Mesodermal cell (in vitro differentiated cells): ENCODE measurements around the gene SNX20.

Experiments used
- H3K27ac ChIP-seq: 2 replicates; pipeline ENCODE4 v1.7.0; 2013; ENCODE audit warnings: mild to moderate bottlenecking, low read depth, low read length, moderate library complexity; ENCODE audit not compliant: severe bottlenecking
- H3K36me3 ChIP-seq: 2 replicates; pipeline ENCODE4 v1.7.1; 2013; ENCODE audit warnings: mild to moderate bottlenecking, low read length, moderate library complexity; ENCODE audit not compliant: control insufficient read depth, insufficient read depth
- H3K4me1 ChIP-seq: one replicate; pipeline ENCODE4 v1.7.1; 2013; ENCODE audit warnings: mild to moderate bottlenecking, low read length; ENCODE audit not compliant: insufficient read depth, control insufficient read depth, poor library complexity, severe bottlenecking
- H3K4me3 ChIP-seq: 2 replicates; pipeline ENCODE4 v1.7.0; 2013; ENCODE audit warnings: low read length, control low read depth, mild to moderate bottlenecking; ENCODE audit not compliant: insufficient read depth, poor library complexity, severe bottlenecking; ENCODE audit errors: extremely low read depth
- H3K9me3 ChIP-seq: 2 replicates; pipeline ENCODE4 v1.7.1; 2013; ENCODE audit warnings: mild to moderate bottlenecking, low read length, moderate library complexity; ENCODE audit not compliant: control insufficient read depth
- WGBS, 2 experiments: methylation state at CpG; one replicate each; pipeline ENCODE4 v1.1.5; 2013; ENCODE audit warnings: missing lambda C conversion rate in 2 of 2; ENCODE audit not compliant: insufficient coverage in 2 of 2; 5-methylcytosine and 5-hydroxymethylcytosine counted together

The SNX20 gene

DNA sequence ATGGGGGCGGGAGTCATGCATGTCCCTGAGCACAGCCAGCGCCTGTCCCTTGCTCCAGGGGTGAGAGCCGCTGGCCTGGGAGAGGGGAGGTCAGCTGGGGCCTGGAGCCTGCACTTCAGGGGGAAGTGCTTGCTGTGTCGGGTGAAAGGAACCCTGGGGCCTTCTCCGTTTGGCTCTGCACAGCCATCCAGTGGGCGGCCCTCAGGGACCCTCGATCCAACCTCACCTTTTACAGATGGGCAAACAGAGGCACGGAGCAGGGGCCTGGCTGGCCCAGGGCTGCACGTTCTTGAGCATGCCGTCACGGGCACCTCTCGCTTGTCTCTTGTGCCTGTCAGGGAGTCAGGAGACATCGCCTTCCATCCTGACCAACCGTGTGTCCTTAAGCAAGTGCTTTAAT, 1.8 kb downstream of the SNX20 start:
- Histone ChIP-seq H3K4me1 (peaks cover 6% of the 10 kb centered on the region), H3K27ac (no peak overlapping the region), H3K36me3 (no peaks in the 10 kb centered on the region), H3K4me3 (no peak overlapping the region), H3K9me3 (no peaks in the 10 kb centered on the region)
- WGBS, 2 experiments, result 85 to 95% methylated on average over 11 to 14 of the region's 14 CpGs

DNA sequence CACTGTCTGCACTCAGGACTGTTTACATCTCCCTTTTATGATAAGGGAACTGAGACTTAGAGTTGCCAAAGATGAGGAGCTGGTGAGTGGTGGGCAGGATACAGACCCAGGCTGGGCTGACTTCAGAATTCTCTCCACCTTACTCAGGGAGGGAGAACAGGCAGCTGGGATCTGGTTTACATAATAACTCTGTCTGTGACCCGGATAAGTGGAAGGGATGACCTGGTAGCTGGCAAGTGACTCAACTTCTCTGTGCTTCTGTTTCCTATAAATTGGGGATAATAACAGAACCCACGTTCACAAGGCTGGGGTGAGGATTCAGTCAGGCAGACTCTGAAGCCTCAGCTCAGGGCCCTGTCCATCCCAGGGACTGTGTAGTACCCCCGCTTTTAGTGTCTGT, 2.6 kb downstream of the SNX20 start:
- no peaks in the 10 kb centered on the region for H3K36me3 ChIP-seq
- WGBS, 2 experiments, result 88 to 93% methylated on average over 2 to 3 of the region's 3 CpGs
- H3K9me3 ChIP-seq, result no peaks in the 10 kb centered on the region
- no peak overlapping the region for H3K4me3 ChIP-seq
- H3K4me1 ChIP-seq, result peaks cover 6% of the 10 kb centered on the region
- no peak overlapping the region for H3K27ac ChIP-seq

DNA sequence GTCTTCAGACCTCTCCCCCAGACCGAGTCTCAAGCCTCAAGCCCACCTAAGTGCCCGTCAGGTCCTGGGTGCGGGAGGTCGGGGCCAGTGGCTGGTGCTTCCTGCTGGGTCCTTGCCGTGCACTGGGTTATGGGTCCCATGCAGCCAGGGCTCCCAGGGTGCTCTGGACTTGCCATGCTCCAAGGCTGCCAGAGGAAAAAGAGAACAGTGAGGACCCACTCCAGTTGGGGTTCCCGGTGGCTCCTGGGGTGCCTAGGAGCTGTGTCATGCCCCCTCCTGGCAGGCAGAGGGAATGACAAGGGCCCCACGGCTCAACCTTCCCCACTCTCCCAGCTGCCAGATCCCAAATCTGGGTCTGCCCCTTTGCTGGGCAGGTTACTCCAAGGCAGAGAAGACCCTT, 3.8 kb downstream of the SNX20 start:
- 76% methylated on average over 7 of the region's 7 CpGs for WGBS, 2 experiments
- peaks cover 6% of the 10 kb centered on the region for H3K4me1 ChIP-seq
- H3K9me3 ChIP-seq, result peaks cover 3% of the 10 kb centered on the region
- no peak overlapping the region for H3K27ac ChIP-seq
- no peaks in the 10 kb centered on the region for H3K36me3 ChIP-seq
- H3K4me3 ChIP-seq, result no peak overlapping the region

DNA sequence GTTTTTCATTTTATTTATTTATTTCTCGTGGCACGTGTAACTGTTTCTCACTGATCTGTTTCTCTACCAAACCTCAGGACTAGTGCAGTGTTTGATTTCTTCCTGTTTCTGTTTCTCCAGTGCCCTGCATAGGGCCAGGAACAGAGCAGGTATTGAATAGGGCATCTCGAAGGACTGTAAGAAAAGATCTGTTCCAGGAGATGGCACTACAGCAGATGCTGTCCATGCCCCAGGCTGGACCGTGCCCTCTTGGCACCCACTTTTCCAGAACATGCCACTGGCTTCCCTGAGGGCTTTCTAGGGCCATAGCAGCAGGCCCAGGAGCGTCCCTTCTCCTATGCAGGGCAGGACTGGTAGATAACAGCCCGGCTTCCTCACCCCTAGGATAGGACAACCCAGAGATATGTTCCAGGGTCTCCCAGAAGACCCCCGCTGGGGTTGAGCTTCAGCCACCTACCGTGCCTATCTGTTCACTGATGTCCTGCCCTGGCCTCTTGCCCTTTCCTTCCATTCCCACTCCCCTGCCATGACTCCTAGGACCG, 4.4 kb downstream of the SNX20 start:
- H3K4me3 ChIP-seq, result no peak overlapping the region
- WGBS, 2 experiments, result 94 to 95% methylated on average over 8 of the region's 9 CpGs
- H3K36me3 ChIP-seq, result no peaks in the 10 kb centered on the region
- peaks cover 6% of the 10 kb centered on the region for H3K4me1 ChIP-seq
- H3K27ac ChIP-seq, result no peak overlapping the region
- peaks cover 9% of the 10 kb centered on the region for H3K9me3 ChIP-seq

DNA sequence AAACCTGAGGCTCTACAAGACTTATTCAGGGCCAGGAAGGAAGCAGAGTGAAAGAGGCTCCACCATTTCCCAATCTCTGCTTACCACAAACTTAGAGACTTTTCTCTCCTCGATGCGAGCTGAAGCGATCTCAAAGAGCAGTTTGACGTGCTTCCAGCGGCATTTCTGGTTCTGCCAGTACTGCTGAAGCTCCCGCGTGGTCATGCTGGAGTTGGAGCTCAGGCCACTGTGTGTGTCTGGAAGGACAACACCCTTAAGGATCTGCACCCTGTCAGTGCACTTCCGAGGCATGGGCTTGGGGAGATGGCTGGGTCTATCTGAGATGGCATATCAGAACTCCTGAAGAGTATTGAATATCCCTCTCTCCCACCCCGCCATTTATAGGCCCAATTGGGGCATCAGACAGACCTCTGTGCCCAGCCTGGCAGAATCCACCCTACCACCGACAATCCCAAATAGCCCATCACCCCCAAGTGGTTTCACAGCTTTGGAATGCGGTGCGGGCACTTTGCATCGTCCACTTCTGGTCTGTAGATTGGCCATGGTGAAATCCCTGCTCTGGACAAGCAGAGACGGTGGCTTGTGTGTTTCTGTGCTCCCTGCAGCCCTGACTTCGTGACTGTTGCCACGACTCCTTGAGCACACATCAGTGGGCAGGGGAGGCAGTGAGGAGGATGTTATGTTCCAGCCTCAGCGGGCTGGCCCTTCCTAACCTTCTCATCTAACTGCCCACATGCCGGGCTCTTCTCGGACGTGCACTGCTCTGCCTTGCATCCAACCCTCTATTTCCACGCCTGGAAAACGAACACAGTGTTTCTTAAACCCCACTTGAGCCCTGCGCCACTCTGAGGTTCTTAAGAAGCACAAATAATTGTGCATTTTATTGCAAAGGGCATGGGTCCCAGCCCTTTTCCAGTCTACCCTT, 5.2 kb downstream of the SNX20 start:
- Histone ChIP-seq H3K9me3 (peaks cover 16% of the 10 kb centered on the region), H3K27ac (no peak overlapping the region), H3K4me1 (peaks cover 6% of the 10 kb centered on the region), H3K4me3 (no peak overlapping the region), H3K36me3 (no peaks in the 10 kb centered on the region)
- 91 to 93% methylated on average over 18 to 19 of the region's 23 CpGs for WGBS, 2 experiments

DNA sequence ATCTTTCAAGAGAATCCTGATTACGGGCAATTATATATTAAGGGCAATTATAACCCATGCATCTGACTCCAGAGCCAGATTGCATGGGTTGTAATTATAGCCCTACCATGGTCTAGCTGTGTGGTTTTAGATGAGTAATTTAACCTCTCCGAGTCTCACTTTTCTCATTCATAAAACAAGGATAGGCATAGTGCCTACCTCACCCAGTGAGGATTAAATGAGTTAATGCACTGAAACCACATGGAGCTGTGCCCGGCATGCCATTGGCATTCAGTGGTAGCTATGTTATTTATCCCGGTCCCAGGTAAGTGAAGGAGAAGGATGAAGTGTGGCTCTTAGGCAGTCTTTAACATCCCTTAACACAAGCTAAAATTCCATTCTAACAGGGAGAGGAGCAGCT, 6.3 kb downstream of the SNX20 start:
- Histone ChIP-seq H3K9me3 (peaks cover 16% of the 10 kb centered on the region), H3K27ac (no peak overlapping the region), H3K4me1 (peaks cover 6% of the 10 kb centered on the region), H3K4me3 (no peak overlapping the region), H3K36me3 (no peaks in the 10 kb centered on the region)
- WGBS, 2 experiments, result no CpG with 5 or more reads among the region's 4 CpGs

DNA sequence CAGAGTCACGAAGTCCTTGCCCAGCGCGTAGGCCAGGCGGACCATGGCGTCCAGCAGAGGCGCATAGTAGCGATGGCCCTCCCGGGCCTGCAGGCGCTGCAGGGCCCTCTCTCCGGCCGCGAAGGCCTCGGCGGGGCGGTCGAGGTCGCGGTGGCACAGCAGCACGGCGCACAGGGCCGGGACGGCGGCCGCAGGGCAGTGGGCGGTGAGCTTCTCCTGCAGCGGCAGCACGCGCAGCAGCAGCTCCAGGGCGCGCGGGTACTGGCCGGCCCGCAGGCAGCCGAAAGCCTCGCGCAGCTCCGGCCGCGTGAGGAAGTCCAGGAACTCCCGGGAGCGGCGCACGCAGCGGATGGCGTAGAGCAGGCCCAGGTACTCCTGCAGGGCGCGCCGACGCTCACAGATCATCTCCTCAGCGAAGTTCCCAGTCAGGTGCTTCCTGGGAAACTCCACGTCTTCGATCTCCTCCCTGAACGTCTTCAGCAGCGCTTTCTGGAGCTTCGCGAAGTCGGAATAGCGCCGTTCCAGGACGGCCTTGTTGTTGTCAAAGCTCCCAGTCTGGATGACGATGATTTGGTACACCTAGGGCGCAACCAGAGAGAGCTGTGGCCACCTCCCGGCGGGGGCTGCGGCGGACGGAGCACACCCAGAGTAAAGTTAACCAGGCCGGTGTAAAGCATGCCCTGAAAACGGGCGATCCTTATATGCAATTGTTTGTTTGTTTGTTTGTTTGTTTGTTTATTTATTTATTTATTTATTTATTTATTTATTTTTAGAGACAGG, 7.4 kb downstream of the SNX20 start:
- peaks cover 3% of the 10 kb centered on the region for H3K4me1 ChIP-seq
- H3K27ac ChIP-seq, result no peak overlapping the region
- H3K36me3 ChIP-seq, result no peaks in the 10 kb centered on the region
- WGBS, 2 experiments, result 95 to 96% methylated on average over 62 to 66 of the region's 70 CpGs
- no peak overlapping the region for H3K4me3 ChIP-seq
- peaks cover 16% of the 10 kb centered on the region for H3K9me3 ChIP-seq

DNA sequence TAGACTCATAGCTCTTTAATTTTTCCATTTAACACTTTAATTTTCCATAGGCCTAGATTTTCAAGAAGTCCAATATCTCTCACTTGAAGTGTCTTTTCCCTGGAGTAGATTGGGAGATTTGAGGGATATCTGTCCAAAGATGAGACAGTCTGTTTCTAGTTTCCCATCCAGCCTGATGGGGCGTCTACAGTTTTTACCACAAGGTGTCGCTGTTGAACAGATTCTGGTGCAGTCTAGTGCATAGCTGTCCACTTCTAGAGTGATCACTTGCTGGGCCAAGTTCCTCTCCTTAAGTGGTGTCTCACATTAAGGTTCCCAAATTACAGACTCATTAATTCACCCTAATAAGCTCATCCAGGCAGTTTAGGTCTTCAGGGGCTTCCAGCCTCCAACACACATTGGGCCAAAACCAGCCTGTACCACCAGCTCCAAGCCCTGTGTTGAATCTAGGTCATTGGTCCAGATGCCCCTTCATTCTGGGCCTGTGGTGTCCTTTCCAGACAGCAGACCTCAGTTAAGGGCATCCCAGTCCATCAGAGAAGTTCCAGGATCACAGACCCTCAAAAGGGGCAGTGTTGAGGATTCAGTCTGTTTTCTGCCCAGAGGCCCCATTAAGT, 9.4 kb downstream of the SNX20 start:
- Histone ChIP-seq H3K4me3 (no peak overlapping the region), H3K27ac (no peak overlapping the region), H3K9me3 (peaks cover 16% of the 10 kb centered on the region), H3K36me3 (no peaks in the 10 kb centered on the region), H3K4me1 (no peaks in the 10 kb centered on the region)
- WGBS, 2 experiments, result 47 to 54% methylated on average over 2 of the region's 2 CpGs

DNA sequence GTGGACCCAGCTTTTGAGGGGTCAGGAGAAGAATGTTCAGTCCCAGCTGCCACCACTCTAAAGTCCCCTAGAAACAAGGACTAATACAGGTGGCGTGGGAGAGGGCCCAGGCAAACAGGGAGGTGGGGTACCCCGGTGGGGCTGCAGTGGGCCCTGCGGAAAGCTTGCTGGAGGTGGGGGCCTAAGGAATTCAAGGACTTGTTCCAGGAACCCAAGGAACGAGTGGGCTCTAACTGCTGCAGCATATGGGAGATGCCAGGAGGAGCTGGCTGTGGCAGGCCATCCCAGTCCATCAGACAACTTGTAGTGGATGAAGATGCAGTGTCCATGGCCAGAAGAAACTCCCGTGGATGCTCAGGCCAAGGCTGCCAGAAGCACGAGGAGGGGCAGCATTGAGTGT, 10.6 kb downstream of the SNX20 start:
- no peaks in the 10 kb centered on the region for H3K36me3 ChIP-seq
- no peak overlapping the region for H3K27ac ChIP-seq
- no peak overlapping the region for H3K4me3 ChIP-seq
- 90 to 100% methylated on average over 4 to 6 of the region's 6 CpGs for WGBS, 2 experiments
- no peaks in the 10 kb centered on the region for H3K4me1 ChIP-seq
- H3K9me3 ChIP-seq, result peaks cover 16% of the 10 kb centered on the region

DNA sequence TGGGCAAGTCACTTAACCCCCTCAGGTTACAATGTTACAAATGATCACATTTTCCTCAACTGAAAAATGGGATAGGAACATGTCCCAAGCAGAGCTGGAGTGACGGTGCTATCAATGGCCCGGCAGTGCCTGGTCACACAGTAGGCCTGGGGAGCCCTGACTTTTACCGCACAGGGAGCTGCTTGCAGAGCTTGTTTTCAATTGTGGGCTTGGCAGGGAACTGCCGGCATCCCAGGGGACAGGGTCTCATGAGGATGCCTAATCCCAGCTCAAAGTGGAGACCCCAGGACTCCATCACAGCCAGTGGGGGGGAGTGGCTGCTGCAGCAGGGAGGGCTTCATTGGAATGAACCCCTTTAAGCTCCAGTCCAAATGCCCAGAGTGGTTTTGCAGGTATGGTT, 11.4 kb downstream of the SNX20 start:
- no peaks in the 10 kb centered on the region for H3K36me3 ChIP-seq
- no peak overlapping the region for H3K27ac ChIP-seq
- H3K9me3 ChIP-seq, result peaks cover 17% of the 10 kb centered on the region
- no peak overlapping the region for H3K4me3 ChIP-seq
- WGBS, 2 experiments, result 96 to 98% methylated on average over 4 of the region's 4 CpGs
- no peaks in the 10 kb centered on the region for H3K4me1 ChIP-seq
